Tibial nerve (tissue), 4 donors: Measurements from ENCODE around the gene HNRNPUL1. TPM values are rescaled to one million over a fixed set of nuclear protein-coding genes. Genes with fewer than 3 reads are reported as not detected.

Experiments
- DNase-seq, 2 donors: peaks; one replicate each; pipeline ENCODE4 v3.0.0-alpha.2; 2019; ENCODE audit warnings: low spot score in 2 of 2
- H3K27ac ChIP-seq, 4 donors: fragments of 200-600 bp; sonication (generic) in 3 of 4; one replicate each; pipeline ENCODE4 v1.5.1; 2017 to 2019; ENCODE audit warnings: mild to moderate bottlenecking in 1 of 4
- H3K27me3 ChIP-seq, 2 donors: fragments of 200-600 bp; sonication (generic) in 1 of 2; one replicate each; pipeline versions ENCODE4 v1.5.1 to v1.6.0; 2017 to 2019
- H3K36me3 ChIP-seq, 3 donors: fragments of 200-600 bp; sonication (generic); one replicate each; pipeline ENCODE4 v1.5.1; 2018 to 2019
- H3K4me1 ChIP-seq, 4 donors: fragments of 200-600 bp; sonication (generic) in 3 of 4; one replicate each; pipeline ENCODE4 v1.5.1; 2017 to 2019
- H3K4me3 ChIP-seq, 4 donors: fragments of 200-600 bp; sonication (generic) in 3 of 4; one replicate each; pipeline ENCODE4 v1.5.1; 2017 to 2019; ENCODE audit warnings: mild to moderate bottlenecking in 1 of 4, moderate library complexity in 1 of 4
- H3K9me3 ChIP-seq, 4 donors: fragments of 200-600 bp; sonication (generic) in 3 of 4; one replicate each; pipeline ENCODE4 v1.5.1; 2017 to 2019
- CTCF ChIP-seq, 5 experiments: fragments of 200-600 bp in 3 of 5; fragments of 450-650 bp in 2 of 5; sonication (generic) in 3 of 5; IDR thresholded peaks; one replicate each; pipeline ENCODE4 v1.5.1; 2016 to 2019; ENCODE audit warnings: antibody characterized with exemption in 5 of 5, mild to moderate bottlenecking in 3 of 5, moderate library complexity in 2 of 5
- EP300 ChIP-seq, 2 donors: sonication (generic); formaldehyde crosslinking; IDR thresholded peaks; one replicate each; pipeline ENCODE4 v1.6.1; 2017; ENCODE audit warnings: antibody characterized with exemption in 2 of 2, mild to moderate bottlenecking in 1 of 2
- POLR2A ChIP-seq, 2 donors: fragments of 450-650 bp; IDR thresholded peaks; one replicate each; pipeline ENCODE4 v1.6.1; 2017; ENCODE audit warnings: antibody characterized with exemption in 2 of 2, mild to moderate bottlenecking in 2 of 2, moderate library complexity in 2 of 2
- WGBS, 2 donors: methylation state at CpG; one replicate each; pipeline ENCODE4 v1.1.5; 2018; 5-methylcytosine and 5-hydroxymethylcytosine counted together
- total RNA-seq, 4 donors: library from RNA; depleted of rRNA; stranded (reverse); fragments of >200 nt; gene quantifications; one replicate each; pipeline ENCODE4 v1.1.0, GENCODE V29; 2016

HNRNPUL1 gene
- total RNA-seq, 4 donors from 2014 or later: 136 to 163 (median 146) TPM

- no peak for DNase-seq
- 8 to 9% methylated on average over 21 to 23 of the region's 23 CpGs for WGBS, 2 donors
Measured at GRCh38 chr19:41324921-41325639, 60.9 kb downstream of the HNRNPUL1 start.

DNA sequence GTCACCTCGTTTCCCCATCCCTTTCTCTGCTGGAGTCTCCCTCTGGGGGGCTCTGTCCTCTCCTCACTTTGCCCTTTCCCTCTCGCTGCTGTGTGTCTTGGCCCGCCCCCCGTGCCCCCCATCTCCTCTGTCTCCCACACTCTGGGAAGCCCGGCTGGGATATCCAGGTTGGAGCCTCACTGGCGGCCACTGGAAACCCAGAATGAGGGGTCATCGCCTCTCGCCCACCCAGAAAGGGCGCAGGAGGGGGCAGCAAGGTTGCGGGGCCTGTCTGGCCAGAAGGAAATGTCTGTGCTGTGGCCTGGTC, 61.4 kb downstream of the HNRNPUL1 start:
- DNase-seq: no peak
- H3K27ac ChIP-seq: peak overlapping the region in 3 of 4 donors; percentile 63 to 95 (median 93)
- peak overlapping the region in 1 of 4 donors; percentile 33 for H3K4me3 ChIP-seq
- no peaks in the 10 kb centered on the region for H3K9me3 ChIP-seq
- 7 to 10% methylated on average over 10 of the region's 10 CpGs for WGBS, 2 donors
- TF ChIP-seq EP300 (IDR thresholded peaks at IDR 0.05): no peak
- no peak for TF ChIP-seq POLR2A (IDR thresholded peaks at IDR 0.05)
- no peak for TF ChIP-seq CTCF (IDR thresholded peaks at IDR 0.05)
- H3K27me3 ChIP-seq: no peaks in the 10 kb centered on the region
- peaks cover 0 to 80% (median 62%) of the 10 kb centered on the region in 4 donors for H3K4me1 ChIP-seq
- peaks cover 0 to 48% (median 6%) of the 10 kb centered on the region in 3 donors for H3K36me3 ChIP-seq

More at GRCh38 chr19:41324921-41325639, 60.9 kb downstream of the HNRNPUL1 start:
- H3K27ac ChIP-seq: peak overlapping the region in 3 of 4 donors; percentile 63 to 95 (median 93)
- H3K4me3 ChIP-seq: peak overlapping the region in 1 of 4 donors; percentile 33
- peaks cover 0 to 48% (median 11%) of the 10 kb centered on the region in 3 donors for H3K36me3 ChIP-seq
- H3K27me3 ChIP-seq: no peaks in the 10 kb centered on the region
- TF ChIP-seq POLR2A (IDR thresholded peaks at IDR 0.05) (no peak), EP300 (IDR thresholded peaks at IDR 0.05) (no peak), CTCF (IDR thresholded peaks at IDR 0.05) (no peak)
- H3K4me1 ChIP-seq: peaks cover 0 to 80% (median 62%) of the 10 kb centered on the region in 4 donors
- H3K9me3 ChIP-seq: no peaks in the 10 kb centered on the region

DNA sequence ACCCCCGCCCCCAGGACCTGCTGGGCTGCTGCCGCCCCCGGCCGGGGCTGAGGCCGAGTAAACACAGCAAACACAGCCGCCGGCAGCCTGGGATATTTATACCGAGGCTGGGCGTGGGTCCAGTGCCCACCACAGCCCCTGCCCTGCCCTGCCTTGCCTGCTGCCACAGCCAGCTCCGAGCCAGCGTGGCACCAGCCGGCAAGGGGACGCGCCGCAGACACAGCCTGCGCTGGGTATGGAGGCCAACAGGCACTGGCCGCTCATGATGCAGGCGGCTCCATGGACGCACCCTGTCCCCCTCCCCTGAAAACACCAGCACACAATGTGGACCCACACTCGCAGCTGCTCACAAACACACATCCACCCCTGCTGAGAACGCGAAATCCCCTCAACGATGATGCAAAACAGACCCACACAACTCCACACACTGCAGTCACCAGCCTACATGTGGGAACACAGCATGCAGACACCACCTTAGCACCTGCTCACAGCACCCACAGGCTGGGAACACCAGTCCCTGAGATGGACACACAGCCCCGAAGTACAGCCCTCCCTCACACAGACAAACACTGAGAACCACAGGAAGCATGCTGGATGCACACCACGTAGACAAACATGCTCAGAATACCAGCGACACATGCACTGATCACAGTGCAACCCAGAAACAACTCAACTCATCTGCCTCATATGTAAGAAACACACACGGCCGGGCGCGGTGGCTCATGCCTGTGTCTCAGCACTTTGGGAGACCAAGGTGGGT, 62.0 kb downstream of the HNRNPUL1 start:
- peak overlapping the region in 3 of 4 donors; percentile 63 to 95 (median 93) for H3K27ac ChIP-seq
- H3K27me3 ChIP-seq: no peaks in the 10 kb centered on the region
- no peak for DNase-seq
- WGBS, 2 donors: 30 to 31% methylated on average over 14 to 29 of the region's 30 CpGs
- no peak for TF ChIP-seq POLR2A (IDR thresholded peaks at IDR 0.05)
- TF ChIP-seq EP300 (IDR thresholded peaks at IDR 0.05): no peak
- no peak for TF ChIP-seq CTCF (IDR thresholded peaks at IDR 0.05)
- peaks cover 0 to 79% (median 61%) of the 10 kb centered on the region in 4 donors for H3K4me1 ChIP-seq
- H3K36me3 ChIP-seq: peaks cover 0 to 48% (median under 1%) of the 10 kb centered on the region in 3 donors
- H3K9me3 ChIP-seq: no peaks in the 10 kb centered on the region
- peak overlapping the region in 1 of 4 donors; percentile 33 for H3K4me3 ChIP-seq

GRCh38 chr19:41327076-41327575, 63.0 kb downstream of the HNRNPUL1 start:
- Histone ChIP-seq H3K4me1 (peaks cover 0 to 69% (median 56%) of the 10 kb centered on the region in 4 donors), H3K36me3 (peaks cover 0 to 50% (median 5%) of the 10 kb centered on the region in 3 donors), H3K27me3 (no peaks in the 10 kb centered on the region), H3K9me3 (no peaks in the 10 kb centered on the region), H3K4me3 (peak overlapping the region; percentile 21 to 46 (median 26)), H3K27ac (peak overlapping the region; percentile 23 to 83 (median 79))
- TF ChIP-seq CTCF (IDR thresholded peaks at IDR 0.05): no peak
- no peak for TF ChIP-seq EP300 (IDR thresholded peaks at IDR 0.05)
- no peak for TF ChIP-seq POLR2A (IDR thresholded peaks at IDR 0.05)
- whole genome bisulfite sequencing, 2 donors: 31 to 32% methylated on average over 12 to 13 of the region's 13 CpGs
- DNase-seq: no peak
